CD4-positive, alpha-beta T cell treated with Interleukin-4 for 1 hour (primary cell): Measurements from ENCODE around the gene ACOT6.
A peak's percentile ranks its signal among the peaks of the same experiment; 100 is the strongest.
"Not testable (repeated sequence)": the region's sequence is repeated elsewhere in the genome, so short reads cannot be mapped to it uniquely, and the experiment has no call there.

ENCODE experiments used
- DNase-seq, 2 donors: peaks; one replicate each; pipeline ENCODE4 v3.0.0-alpha.2; 2020 to 2022

Gene ACOT6, protein sequence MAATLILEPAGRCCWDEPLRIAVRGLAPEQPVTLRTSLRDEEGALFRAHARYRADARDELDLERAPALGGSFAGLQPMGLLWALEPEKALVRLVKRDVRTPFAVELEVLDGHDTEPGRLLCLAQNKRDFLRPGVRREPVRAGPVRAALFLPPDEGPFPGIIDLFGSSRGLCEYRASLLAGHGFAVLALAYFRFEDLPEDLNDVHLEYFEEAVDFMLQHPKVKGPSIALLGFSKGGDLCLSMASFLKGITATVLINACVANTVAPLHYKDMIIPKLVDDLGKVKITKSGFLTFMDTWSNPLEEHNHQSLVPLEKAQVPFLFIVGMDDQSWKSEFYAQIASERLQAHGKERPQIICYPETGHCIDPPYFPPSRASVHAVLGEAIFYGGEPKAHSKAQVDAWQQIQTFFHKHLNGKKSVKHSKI

DNA sequence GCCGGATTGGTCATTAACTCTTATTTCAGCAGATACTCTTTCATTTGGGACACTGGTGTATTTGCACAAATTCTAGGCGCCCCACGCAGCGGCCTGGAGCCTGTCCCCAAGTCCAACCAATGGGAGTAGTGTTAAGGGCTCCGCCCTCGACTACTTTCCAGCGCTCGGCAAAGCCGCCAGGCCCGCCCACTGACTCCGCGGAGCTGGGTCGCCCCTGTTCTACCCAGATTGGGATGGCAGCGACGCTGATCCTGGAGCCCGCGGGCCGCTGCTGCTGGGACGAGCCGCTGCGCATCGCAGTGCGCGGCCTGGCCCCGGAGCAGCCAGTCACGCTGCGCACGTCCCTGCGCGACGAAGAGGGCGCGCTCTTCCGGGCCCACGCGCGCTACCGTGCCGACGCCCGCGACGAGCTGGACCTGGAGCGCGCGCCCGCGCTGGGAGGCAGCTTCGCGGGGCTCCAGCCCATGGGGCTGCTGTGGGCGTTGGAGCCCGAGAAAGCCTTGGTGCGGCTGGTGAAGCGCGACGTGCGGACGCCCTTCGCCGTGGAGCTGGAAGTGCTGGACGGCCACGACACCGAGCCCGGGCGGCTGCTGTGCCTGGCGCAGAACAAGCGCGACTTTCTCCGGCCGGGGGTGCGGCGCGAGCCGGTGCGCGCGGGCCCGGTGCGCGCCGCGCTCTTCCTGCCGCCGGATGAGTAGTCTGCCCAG lies at the start of gene ACOT6:
Gene ACOT6, plus strand, starts transcription at position 179 of the 707 bp plus-strand sequence. Its CDS starts 55 bp downstream, at position 234.
- peak; percentile 51 to 67 for DNase-seq

DNA sequence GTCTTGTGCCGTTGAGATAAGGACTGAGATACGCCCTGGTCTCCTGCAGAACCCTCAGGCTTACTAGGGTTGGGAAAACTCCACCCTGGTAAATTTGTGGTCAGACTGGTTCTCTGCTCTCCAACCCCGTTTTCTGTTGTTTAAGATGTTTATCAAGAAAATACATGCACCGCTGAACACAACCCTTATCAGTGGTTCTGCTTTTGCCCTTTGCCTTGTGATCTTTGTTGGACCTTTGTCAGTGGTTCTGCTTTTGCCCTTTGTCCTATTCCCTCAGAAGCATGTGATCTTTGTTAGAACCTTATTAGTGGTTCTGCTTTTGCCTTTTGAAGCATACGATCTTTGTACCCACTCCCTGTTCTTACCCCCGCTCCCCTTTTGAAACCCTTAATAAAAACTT lies 49.6 kb upstream of the ACOT6 start:
- not testable (repeated sequence) for DNase-seq

DNA sequence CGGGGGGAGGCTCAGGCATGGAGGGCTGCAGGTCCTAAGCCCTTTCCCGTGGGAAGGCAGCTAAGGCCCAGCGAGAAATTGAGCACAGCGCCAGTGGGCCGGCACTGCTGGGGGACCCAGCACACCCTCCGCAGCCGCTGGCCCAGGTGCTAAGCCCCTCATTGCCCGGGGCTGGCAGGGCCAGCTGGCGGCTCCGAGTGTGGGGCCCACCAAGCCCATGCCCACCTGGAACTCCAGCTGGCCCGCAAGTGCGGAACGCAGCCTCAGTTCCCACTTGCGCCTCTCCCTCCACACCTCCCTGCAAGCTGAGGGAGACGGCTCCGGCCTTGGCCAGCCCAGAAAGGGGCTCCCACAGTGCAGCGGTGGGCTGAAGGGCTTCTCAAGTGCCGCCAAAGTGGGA lies 45.9 kb upstream of the ACOT6 start:
- not testable (repeated sequence) for DNase-seq

DNA sequence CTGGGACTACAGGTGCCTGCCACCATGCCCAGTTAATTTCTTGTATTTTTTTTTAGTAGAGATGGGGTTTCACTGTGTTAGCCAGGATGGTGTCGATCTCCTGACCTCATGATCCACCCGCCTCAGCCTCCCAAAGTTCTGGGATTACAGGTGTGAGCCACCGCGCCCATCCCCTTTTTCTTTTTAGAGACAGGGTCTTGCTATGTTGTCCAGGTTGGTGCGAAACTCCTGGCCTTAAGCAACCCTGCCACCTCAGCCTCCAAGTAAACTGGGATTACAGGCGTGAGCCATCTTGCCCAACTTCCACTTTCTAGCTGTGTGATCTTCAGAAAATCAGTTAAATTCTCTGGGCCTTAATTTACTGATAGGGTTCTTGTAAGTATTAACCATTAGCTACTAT lies 45.4 kb upstream of the ACOT6 start:
- not testable (repeated sequence) for DNase-seq

- no peak for DNase-seq
These were observed 45.0 kb upstream of the ACOT6 start for GRCh38 chr14:73567358-73567757.

- DNase-seq: peak in 1 of 2 donors; percentile 22
These were observed 44.1 kb upstream of the ACOT6 start for GRCh38 chr14:73567951-73568885.

DNA sequence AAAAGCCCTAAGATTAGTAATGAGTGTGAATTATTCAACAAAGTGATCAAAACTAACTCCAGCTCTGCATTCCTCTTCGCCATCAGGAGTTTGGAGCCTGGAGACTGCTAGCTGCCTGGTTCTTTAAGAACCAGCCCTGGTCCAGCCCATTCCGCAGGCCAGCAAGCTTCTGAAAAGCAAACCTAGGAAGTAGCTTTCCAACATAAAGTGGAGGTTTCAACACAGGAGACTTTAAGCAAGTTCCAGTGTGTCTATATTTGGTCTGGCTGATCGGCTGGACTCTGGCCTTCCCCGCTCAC lies 43.5 kb upstream of the ACOT6 start:
- DNase-seq: not testable (repeated sequence)

DNA sequence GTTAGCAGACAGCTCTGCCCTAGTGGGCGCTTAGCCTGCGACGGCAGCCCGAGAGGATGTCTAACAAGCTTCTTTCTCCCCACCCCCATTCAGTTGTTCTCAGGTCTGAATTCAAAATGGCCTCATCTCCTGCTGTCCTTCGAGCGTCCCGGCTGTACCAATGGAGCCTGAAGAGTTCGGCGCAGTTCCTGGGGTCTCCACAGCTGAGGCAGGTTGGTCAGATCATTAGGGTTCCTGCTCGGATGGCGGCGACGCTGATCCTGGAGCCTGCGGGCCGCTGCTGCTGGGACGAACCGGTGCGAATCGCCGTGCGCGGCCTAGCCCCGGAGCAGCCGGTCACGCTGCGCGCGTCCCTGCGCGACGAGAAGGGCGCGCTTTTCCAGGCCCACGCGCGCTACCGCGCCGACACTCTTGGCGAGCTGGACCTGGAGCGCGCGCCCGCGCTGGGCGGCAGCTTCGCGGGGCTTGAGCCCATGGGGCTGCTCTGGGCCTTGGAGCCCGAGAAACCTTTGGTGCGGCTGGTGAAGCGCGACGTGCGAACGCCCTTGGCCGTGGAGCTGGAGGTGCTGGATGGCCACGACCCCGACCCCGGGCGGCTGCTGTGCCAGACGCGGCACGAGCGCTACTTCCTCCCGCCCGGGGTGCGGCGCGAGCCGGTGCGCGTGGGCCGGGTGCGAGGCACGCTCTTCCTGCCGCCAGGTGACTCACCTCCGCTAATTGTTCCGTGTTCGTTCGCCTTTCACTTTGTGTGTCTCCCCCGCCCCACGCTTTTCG lies 42.9 kb upstream of the ACOT6 start, which contains the start of gene ACOT2:
Gene ACOT2, plus strand, starts transcription at position 29 of the 774 bp plus-strand sequence. Its CDS starts 28 bp downstream, at position 57.
- DNase-seq: peak; percentile 75 to 77

DNA sequence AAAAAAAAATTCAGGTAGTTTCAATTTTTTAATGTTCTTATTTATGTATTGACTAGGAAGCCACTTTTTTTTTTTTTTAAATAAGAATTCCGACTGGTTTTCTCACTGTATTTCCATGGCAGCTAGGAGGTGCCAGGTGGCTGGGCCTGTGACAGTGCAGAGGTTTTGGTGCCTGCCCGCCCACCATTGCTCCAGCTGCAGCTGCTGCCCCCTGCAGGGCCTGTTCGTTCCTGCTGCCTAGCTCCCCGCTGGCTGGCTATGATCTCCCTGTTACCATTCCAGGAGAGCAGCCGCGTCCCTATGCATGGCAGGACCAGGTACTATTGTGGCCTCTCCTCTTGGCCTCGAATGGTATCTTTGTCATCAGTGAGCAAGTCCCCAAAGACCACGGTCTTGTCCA lies 41.4 kb upstream of the ACOT6 start:
- peak; percentile 72 to 79 for DNase-seq

- DNase-seq: not testable (repeated sequence)
These were observed 39.3 kb upstream of the ACOT6 start for GRCh38 chr14:73573034-73573433.

- DNase-seq: not testable (repeated sequence)
These were observed 38.6 kb upstream of the ACOT6 start for GRCh38 chr14:73573740-73574139.

DNA sequence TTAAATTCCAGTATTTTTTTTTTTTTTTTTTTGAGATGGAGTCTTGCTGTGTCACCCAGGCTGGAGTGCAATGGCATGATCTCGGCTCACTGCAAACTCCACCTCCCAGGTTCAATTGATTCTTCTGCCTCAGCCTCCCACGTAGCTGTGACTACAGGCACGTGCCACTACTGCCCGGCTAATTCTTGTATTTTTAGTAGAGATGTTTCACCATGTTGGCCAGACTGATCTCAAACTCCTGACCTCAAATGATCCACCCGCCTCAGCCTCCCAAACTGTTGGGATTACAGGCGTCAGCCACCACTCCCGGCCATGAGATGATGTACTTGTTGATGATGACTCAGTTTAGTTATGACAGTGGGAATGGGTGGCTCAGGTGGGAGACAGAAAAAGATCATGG lies 38.1 kb upstream of the ACOT6 start:
- DNase-seq: not testable (repeated sequence)

DNA sequence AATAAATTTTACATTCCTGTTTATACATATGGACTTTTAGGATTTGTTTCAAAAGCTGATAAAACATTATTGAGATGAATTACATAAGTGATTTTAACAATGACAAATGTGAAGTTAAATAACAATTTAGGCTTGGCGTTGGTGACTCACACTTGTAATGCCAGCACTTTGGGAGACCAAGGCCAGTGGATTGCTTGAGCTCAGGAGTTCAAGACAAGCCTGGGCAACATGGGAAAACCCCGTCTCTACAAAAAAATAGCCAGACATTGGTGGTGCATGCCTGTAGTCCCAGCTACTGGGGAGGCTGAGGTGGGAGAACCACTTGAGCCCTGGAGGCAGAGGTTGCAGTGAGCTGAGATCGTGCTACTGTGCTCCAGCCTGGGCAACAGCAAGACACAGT lies 35.9 kb upstream of the ACOT6 start:
- DNase-seq: no peak

DNA sequence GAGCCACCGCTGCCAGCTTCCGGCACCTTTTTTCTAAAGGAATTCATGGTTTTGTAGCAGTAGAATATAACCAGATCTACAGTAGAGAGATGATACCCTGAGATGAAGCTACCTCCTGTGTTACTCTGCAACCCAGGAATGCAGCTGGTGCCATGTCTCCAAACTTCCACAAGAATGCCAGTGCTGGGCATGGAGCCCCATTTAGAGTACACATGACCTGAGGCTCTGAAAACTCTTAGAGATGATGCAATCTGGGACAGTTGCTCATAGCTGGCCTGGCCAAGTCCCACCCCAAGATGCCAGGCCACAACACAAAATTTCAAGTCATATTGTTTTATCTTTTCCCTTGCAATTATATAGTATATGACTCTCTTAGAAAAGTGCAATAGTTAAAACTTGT lies 35.1 kb upstream of the ACOT6 start:
- DNase-seq: not testable (repeated sequence)

DNA sequence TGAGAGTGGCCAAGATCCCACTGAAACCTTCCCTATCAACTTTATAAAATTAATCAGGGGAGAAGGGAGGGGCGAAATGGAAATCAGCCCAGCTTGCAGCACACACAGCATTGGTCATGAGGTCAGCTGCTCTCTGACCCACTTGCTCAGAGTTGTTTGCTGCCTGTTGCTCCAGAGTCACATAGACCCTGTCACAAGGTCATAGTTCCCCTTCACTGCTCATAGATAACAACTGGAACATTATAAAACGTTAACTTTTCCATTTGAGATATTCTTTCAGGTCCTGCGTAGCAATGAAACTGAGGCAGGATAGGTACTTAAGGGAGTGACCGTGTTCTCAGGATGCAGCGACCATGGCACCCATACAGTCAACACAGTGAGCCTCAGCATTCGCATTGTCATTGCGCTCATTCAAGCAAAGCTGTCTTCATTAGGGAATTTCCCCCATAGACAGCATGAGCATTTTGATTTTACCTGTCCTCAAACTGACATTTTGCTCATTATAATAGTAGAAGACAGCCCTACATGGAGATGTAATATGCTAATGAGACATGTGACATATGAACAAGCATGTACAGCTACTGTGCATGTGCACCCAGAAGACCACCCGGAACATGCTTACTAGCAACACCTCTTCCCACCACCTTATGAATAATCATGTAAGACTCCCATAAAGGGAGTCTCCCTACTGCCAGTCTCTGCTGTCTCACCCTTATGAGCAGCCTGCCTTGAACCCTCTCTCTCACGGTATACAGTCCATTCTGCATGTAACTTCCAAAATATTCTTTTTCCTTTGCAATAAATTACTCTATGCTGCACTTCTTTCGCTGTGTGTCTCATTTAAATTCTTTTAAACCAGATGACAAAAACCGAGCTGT lies 30.0 kb upstream of the ACOT6 start:
- DNase-seq: not testable (repeated sequence)

DNA sequence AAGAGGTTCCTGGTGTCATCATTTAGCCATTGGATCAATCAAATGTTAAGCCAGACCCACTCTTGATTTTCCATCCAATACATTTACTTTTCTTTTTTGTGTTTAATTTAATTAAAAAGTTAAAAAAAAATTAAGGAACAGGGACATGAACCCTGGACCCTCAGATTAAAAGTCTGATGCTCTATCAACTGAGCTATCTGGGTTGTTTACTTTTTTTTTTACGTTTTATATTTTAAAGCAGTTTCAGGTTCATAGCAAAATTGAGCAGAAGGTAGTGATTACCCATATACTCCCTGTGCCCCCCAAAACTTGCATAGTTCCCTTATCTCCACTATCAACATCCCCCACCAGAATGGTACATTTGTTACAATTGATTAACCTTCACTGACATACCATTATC lies 23.6 kb upstream of the ACOT6 start:
- no peak for DNase-seq

GRCh38 chr14:73589116-73589515 lies 23.2 kb upstream of the ACOT6 start:
- DNase-seq: no peak

DNA sequence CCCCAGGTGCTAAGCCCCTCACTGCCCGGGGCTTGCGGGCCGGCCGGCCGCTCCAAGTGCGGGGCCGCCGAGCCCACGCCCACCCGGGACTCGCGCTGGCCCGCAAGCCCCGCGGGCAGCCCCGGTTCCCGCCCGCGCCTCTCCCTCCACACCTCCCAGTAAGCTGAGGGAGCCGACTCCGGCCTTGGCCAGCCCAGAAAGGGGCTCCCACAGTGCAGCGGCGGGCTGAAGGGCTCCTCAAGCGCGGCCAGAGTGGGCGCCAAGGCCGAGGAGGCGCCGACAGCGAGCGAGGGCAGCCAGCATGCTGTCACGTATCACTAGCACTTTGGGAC lies 21.7 kb upstream of the ACOT6 start:
- DNase-seq: not testable (repeated sequence)

- DNase-seq: peak; percentile 28 to 60
These were observed 20.4 kb upstream of the ACOT6 start, which contains the start of gene ACOT4 for GRCh38 chr14:73591690-73592449. Gene ACOT4, plus strand, starts transcription at chr14:73591873. Its CDS starts 87 bp downstream, at chr14:73591960.

GRCh38 chr14:73594491-73594890 lies 17.8 kb upstream of the ACOT6 start:
- DNase-seq: no peak
